HG02623 (cell line): ENCODE measurements around the gene SNHG17.
"Not testable (repeated sequence)": the region's sequence is repeated elsewhere in the genome, so short reads cannot be mapped to it uniquely, and the experiment has no call there.

Experiments
- ATAC-seq: cut with Tn5 transposase; IDR thresholded peaks from one replicate; pipeline ENCODE4 v1.9.1; 2021; ENCODE audit warnings: moderate library complexity; ENCODE audit not compliant: unreplicated experiment

SNHG17 gene

DNA sequence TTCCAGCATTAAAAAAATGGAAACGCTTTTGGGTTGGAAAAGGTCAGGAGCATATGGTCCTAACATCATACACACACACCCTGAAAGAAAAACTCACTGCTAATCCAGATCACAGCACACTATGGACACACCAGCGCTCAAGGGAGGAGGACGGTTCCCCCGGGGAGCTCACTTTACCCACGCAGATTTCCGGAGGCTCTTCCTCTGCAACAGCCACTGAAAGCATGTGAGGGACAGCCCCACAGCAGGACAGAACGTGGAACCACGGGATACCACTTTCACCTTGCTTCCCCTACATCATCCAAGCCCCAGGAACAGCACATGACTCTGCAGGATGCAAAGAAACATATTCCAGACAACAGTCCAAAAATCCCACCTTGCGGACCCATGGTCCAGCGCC is 13.2 kb downstream of the SNHG17 start:
- ATAC-seq = no peak

DNA sequence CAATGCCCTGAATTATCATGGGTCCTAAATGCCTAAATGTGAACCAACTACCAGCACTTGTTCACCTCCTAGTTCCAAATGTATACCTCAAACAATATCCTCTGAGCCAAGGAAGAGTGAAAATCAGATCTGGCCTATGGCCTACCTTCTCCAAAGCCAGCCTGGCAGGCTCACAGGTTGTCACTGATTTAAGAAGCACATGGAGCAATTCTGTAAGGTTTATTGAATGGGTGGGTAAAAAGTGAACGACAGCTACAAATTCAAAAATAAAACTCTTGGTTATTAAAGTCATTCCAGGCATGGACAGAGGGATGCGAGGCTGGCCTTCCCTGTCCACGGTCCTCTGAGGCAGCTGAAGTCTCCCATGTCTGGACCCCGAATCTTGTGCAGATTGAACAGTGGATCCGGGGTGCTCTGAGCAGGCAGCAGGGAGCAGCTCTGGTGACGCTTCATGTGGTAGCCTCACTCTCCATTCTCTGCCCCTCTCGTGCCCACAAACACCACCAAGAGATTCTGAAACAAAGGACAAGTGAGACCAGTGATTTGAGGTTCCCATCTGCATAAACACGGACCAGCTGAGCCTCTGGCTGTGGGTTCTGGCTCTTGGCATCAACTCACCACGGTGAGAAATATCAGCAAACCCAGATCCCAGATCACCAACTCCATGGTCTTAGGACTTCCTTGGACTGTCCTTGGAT is 14.6 kb downstream of the SNHG17 start:
- ATAC-seq = no peak

DNA sequence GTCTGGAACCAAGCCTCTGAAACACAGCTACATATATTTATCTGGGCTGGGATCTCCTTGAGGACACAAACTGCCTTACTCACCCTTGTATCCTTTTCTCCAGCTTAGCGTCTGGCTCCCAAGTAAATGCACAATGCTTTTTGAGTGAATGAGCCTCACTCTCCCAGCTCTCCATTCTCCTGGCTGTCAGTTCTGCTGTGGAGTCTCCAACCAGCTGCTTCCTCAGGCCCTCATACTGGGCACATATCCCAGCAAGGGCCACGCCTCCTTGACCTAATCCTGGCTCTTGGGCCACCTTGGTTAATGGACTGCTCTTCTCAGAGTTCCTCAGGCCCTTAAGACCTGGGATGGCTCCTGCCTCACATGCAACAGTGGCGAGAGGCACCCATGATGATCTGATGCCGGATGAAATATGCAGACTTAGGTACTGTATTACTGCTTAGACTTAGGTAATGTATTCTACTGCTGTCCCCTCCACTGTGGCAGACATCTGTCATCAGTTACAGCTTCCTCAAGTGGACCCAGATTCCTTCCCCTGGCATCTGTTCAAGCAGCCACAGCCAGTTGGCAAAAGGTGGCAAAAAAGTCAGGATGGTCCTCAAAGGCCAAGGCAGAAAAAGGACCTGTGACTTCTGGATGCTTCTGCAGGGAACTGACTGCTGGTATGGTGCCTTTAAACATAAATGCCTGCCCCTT is 16.5 kb downstream of the SNHG17 start:
- no peak for ATAC-seq

DNA sequence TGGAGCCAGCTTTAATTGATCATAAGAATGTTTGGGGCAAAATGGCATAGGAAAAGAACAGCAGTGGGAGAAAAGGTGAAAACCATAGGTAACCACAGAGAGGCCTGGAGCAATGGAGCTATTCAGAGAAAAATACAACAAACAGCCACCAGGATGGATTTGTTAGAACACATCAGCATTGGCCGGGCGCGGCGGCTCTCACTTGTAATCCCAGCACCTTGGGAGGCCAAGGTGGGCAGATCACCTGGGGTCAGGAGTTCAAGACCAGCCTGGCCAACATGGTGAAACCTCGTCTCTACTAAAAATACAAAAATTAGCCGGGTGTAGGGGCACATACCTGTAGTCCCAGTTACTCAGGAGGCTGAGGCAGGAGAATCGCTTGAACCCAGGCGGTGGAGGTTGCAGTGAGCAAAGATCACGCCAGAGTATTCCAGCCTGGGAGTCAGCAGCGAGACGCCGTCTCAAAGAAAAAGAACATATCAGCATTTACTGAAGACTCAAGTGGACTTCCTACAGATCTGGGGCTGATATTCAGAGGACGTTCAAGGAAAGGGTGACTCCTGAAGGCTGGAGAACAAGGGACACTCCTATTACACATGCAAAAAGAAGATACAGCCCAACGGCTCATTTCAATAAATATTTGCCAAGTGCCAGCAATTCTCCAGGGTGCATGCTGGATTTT is 20.2 kb downstream of the SNHG17 start:
- ATAC-seq = no peak

DNA sequence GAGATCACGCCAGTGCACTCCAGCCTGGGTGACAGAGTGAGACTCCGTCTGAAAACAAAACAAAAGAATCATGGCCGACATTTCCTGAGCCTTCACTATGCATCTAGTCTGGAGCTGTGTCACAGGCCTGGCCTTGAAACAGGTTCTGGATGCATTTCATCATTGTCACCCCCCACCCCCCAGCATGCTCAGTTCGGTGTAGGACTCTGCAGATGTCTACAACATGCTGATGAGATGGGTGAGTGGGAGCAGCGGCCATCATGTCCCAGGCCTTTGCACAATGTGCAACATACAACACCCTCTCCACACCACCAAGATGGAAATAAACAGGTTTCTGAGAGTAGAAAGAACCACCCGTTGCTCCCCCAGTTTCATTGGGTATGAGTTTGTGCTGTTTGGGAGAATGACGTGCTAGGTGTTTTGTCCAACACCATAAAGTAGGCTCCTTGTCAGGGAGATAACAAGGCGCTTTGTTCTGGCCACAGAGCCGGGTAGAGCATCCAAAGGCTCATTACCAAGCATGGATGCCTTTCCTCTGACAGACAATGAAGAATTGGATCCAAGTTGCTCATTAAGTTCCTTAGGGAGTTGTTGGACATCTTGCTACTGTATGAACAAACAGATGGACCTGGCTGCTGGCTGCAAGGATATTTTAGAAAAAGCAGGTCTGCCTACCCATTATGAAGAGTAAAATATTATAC is 22.1 kb downstream of the SNHG17 start:
- ATAC-seq = no peak

DNA sequence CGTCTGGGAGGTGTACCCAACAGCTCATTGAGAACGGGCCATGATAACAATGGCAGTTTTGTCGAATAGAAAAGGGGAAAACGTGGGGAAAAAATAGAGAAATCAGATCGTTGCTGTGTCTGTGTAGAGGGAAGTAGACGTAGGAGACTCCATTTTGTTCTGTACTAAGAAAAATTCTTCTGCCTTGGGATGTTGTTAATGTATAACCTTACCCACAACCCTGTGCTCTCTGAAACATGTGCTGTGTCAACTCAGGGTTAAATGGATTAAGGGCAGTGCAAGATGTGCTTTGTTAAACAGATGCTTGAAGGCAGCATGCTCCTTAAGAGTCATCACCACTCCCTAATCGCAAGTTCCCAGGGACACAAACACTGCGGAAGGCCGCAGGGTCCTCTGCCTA is 27.3 kb downstream of the SNHG17 start:
- ATAC-seq = not testable (repeated sequence)

DNA sequence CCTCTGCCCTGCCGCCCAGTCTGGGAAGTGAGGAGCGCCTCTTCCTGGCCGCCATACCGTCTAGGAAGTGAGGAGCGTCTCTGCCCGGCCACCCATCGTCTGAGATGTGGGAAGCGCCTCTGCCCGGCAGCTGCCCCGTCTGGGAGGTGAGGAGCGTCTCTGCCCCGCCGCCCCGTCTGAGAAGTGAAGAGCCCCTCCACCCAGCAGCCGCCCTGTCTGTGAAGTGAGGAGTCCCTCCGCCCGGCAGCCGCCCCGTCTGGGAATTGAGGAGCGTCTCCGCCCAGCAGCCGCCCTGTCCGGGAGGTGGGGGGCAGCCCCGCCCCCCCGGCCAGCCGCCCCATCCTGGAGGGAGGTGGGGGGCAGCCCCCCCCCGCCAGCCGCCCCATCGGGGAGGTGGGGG is 27.8 kb downstream of the SNHG17 start:
- ATAC-seq = no peak

DNA sequence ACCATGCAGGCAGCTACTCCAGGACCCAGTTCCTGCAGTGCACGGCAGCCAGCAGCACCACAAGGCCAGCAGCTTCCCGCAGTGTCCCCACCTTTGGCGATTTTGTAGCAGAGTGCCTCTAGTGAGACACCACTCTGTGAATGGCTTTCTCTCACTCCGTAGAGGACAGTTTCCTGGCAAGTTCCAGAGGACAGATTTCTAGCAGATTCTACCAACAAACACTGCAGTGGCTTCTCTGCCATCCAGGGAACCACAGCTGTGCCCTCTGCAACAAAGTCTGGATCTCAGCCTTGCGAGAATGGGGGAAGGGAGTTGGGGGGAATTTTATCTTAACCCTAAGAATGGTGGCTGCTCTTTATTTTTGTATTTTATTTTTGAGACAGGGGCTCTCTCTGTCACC is 28.7 kb downstream of the SNHG17 start:
- ATAC-seq = no peak

DNA sequence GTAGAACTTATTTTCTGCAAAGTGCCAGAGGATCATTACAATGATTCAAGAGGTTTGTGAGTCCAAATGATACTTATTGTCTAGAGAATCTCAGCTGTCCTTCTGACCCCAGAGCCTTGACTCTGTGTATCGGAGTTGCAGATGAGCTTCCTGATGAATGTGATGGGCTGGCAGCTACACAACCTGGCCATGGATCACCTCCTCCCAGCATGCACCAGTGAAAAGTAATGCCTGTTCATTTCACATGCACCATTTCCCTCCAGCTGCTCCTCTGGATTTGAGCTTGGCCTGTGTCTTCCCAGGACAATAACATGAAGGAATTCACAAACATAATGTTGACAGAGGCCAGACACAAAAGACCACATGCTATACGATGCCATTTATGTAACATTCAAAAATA is 30.0 kb downstream of the SNHG17 start:
- no peak for ATAC-seq

DNA sequence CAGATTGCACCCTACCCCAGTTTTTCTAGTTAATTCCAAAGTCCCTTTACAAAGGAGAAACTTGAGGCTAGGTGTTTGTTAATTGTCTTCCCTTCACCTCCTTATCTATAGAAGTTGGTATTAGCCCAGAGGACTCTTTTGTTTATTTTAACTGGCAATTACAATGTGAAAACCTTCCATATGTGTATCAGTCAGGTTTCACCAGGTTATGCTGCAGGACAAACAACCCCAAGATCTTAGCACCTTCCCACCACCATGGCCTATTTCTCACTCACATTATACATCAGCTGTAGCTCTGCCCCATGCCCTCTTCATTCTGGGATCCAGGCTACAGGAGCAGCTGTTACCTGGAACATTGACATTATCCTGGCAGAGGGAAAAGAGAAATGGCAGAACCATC is 31.1 kb downstream of the SNHG17 start:
- ATAC-seq = no peak

DNA sequence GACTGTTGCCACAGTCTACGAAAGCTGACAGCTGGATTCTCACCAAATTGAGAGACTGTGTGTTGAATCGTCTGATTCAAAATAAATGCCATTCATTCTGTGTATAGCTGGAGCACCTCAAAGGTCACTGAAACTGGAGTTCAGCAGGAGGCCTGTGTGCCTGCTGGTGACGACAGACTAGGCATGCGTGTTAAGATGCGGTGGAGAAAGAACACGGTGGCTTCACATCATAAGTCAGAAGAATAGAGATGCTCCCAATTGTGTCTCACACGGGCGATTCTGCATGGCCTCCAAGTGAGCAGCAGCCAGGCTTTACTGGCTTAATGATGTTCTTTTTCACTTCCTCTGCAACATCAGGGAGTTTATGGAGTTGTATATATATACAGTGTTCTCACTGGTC is 32.3 kb downstream of the SNHG17 start:
- no peak for ATAC-seq

DNA sequence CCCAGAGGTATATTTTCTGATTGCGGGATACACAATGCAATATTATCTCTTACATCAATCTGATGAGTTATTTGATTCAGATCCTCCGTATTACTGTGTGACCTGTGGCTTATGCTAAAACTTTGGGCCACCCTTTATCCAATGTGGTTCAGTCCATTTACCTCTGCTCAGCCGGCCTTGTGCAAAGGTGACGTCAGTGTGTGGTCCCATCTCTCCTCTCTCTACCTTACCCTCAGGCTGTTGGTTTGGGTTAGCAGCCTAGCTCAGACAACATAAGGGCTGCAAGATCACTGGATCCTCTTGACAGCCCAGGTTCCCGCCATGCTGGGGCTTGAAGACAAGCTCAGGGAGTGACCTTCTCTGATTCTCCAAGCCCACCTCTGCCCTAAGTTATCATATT is 33.0 kb downstream of the SNHG17 start:
- ATAC-seq = no peak

DNA sequence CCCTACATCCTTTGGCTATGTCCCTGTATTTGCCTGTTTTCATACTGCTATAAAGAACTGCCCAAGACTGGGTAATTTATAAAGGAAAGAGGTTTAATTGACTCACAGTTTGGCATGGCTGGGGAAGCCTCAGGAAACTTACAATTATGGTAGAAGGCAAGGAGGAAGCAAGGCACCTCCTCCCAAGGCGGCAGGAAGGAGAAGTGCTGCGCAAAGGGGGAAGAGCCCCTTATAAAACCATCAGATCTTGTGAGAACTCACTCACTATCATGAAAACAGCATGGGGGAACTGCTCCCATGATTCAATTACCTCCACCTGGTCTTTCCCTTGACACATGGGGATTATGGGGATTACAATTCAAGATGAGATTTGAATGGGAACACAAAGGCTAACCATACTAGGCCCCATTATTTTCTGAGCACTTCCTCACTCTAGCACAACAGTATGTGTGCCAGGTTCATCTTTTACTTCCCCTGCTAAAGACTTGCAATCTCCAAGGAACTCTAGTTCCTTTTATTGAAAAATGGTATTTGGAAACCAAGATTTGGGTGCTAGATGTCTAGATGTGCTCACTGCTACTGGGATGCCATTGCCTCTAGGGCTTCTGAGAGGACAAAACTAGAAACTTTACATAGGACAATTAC is 39.3 kb downstream of the SNHG17 start:
- not testable (repeated sequence) for ATAC-seq

DNA sequence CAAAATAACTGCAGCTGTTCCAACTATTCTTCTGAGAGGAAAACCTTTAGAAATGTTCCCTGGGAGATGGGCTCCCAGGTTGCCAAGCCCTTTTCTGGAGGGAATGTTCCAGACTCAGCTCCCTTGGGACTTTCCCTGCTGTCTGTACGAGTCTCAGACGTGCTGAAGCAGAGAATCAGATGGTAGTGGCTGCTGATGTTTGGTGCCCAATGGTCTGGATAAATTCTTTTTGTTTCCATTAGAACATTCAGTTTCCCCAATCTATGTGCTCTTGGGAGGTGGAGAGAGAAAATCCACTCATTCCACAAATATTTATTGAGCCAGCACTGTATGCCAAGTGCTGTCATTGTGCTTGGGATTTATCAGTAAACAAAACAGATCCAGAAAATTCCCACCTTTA is 40.0 kb downstream of the SNHG17 start:
- ATAC-seq = no peak

DNA sequence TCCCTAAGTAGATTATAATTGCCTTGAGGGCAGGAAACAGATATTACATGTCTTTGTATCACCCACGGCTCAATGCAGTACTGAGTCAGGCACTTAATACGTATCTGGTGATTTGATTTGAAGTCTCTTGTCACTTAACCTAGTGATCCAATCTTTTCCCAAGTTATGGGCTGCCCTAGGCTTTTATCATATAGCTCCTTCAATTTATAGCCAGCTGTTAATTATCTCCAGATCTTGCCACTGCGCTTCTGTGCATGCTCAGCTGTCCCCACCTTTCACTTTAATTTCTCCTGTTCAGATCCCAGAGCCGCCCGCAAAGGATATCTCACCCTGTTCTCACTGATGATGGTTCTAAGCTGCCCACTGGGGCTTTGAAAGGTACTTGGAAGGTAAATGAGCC is 41.9 kb downstream of the SNHG17 start:
- no peak for ATAC-seq

DNA sequence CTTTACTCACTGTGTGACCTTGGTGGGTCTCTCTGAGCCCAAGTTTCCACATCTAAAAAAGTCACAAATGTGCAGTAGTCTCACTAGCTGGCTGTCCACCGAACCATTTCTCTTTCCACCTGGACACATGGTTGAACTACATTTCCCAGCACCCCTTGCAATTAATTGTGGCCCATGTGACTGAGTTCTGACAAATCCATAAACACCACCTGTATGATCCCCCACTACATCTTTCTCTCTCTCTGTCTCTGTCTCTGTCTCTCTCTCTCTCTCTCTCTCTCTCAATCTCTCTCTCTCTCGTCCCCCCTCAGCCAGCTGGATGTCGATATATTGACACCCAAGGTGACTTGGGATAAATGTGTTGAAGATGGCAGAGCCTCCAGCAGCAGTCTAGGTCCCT is 42.8 kb downstream of the SNHG17 start:
- ATAC-seq = no peak

DNA sequence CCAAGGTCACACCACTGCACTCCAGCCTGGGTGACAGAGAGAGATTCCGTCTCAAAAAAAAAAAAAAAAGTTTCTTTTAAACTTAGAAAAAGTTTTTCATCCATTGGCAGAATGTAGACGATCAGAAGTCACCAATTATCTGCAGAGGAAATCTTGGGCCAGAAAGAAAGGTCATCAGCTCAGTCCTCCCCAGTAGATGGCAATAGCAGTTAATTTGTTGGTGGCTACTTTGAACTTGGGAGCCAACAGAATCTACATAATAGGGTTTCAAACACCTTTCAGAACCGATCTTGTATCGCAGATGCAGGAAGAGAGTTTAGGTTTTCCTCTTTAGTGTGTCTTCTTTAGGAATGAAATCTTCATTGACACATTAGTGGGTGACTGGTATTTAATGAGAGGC is 47.2 kb downstream of the SNHG17 start:
- ATAC-seq = no peak

DNA sequence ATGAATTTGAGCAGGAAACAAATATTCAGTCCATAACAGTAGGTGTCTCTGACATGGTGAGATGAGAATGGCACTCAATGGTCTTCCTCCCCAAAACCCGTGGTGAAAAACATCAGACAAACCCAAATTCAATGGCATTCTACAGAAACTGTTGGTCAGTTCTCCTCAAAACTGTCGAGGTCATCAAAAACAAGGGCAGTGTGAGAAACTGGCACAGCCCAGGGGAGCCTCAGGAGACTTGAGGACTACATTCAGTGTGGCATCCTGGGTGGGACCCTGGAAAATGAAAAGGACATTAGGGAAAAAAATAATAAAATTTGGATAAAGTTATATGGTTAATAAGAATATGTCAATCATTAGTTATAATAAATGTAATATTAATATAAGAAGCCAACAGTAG is 48.3 kb downstream of the SNHG17 start:
- no peak for ATAC-seq

DNA sequence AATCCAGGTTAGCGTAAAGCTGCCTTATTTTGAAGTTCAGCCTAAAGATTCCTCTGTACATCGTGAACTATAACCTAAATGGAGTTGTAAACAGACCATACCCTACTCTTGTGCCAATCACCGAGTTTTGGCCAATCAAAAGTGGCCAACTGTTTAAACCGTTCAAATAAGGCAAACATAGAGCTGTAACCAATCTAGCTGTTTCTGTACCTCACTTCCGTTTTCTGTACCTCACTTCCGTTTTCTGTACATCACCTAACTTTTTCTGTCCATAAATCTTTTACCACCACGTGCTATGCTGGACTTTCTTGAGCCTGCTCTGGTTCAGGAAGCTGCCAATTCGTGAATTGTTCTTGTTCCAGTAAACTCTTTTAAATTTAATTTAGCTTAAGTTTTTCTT is 49.1 kb downstream of the SNHG17 start:
- ATAC-seq = no peak

DNA sequence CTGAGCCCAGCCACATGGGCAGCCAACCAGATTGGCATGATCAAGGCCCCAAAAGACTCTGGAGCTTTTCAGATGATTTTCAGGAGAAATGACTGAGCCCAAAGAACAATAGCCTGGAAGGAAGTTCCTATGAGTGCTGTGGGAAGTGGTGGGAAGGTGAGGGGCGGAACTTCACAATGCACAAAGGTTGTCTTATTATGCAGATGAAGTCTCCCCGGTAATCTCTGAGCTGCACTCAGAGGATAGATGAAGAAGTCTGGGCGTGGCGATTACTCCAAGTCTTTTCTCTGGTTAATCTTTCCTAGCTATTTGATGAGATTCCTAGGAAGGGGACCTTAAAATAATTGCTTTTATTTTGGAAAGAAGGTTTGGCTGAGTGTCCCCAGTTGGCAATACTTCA is 52.0 kb downstream of the SNHG17 start:
- ATAC-seq = no peak

DNA sequence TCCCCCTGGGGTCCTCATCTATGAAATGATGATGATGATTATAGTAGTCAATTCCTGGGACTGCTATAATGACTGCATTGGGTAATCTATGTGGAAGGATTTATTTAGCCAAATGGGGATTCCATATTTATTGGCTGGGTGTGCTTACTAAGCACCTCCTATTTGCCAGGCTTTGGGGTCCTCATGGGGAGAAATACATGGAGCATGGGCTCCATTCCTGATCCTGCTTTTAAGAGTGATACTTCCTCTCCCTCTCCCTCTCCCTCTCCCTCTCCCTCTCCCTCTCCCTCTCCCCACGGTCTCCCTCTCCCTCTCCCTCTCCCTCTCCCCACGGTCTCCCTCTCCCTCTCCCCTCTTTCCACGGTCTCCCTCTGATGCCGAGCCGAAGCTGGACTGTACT is 57.3 kb downstream of the SNHG17 start:
- not testable (repeated sequence) for ATAC-seq
